Measurements from ENCODE around the gene TBC1D12. TPM values are rescaled to one million over a fixed set of nuclear protein-coding genes. Genes with fewer than 3 reads are reported as not detected.

Gene TBC1D12
- total and polyA plus RNA-seq, 2 donors = 8.6 to 52.9 TPM

- Histone ChIP-seq H3K36me3 (ENCODE audit: insufficient read depth) (no peaks in the 10 kb centered on the region), H3K4me3 (ENCODE audit: low read depth, low read length) (no peak overlapping the region), H3K4me1 (ENCODE audit: insufficient read depth) (no peaks in the 10 kb centered on the region), H3K27ac (ENCODE audit: low read depth) (no peak overlapping the region)
- DNase-seq (ENCODE audit: extremely low spot score) = no peak
- WGBS = 61% methylated on average over 1 of the region's 1 CpG
These were observed 15.0 kb downstream of the TBC1D12 start for GRCh38 chr10:94417321-94417720.

DNA sequence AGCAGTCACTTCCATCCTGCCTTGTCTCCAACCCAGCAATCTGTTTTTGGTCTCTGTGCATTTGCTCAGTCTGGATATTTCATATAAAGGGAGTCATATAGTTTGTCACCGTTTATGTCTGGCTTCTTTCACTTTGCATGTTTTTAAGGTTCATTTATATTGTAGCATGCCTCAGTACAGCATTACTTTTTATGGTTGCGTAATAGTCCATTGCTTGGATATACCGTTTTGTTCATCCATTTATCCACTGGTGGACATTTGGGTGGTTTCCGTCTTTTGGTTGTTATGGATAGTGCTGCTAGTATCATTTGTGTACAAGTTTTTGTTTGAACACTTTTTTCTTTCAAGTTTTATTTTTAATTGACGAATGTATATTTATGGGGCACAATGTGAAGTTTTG, 18.2 kb downstream of the TBC1D12 start:
- Histone ChIP-seq H3K4me3 (ENCODE audit: low read depth, low read length) (no peak overlapping the region), H3K36me3 (ENCODE audit: insufficient read depth) (no peaks in the 10 kb centered on the region), H3K4me1 (ENCODE audit: insufficient read depth) (no peaks in the 10 kb centered on the region), H3K27ac (ENCODE audit: low read depth) (no peak overlapping the region)
- DNase-seq (ENCODE audit: extremely low spot score) = no peak
- 97% methylated on average over 5 of the region's 5 CpGs for WGBS

DNA sequence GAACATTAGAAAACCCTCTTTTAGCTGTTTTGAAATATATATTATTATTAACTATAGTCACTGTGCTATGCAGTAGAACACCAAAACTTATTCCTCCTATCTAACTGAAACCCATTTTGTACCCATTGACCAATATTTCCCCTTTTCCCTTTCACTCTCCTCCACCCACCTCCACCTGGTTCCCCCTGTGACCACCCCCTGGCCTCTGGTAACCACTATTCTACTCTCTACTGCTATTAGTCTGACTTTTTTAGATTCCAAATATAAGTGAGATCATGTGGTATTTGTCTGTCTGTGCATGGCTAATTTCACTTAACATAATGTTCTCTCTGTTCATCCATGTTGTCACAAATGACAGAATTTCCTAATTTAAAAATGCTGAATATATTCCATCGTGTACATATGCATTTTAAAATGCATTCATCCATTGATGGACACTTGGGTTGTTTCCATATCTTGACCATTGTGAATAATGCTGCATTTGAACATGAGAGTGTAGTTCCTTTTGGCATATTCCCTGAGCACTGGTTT, 18.7 kb downstream of the TBC1D12 start:
- Histone ChIP-seq H3K36me3 (ENCODE audit: insufficient read depth) (no peaks in the 10 kb centered on the region), H3K27ac (ENCODE audit: low read depth) (no peak overlapping the region), H3K4me3 (ENCODE audit: low read depth, low read length) (no peak overlapping the region), H3K4me1 (ENCODE audit: insufficient read depth) (no peaks in the 10 kb centered on the region)
- DNase-seq (ENCODE audit: extremely low spot score) = no peak
- WGBS = 69% methylated on average over 1 of the region's 1 CpG

DNA sequence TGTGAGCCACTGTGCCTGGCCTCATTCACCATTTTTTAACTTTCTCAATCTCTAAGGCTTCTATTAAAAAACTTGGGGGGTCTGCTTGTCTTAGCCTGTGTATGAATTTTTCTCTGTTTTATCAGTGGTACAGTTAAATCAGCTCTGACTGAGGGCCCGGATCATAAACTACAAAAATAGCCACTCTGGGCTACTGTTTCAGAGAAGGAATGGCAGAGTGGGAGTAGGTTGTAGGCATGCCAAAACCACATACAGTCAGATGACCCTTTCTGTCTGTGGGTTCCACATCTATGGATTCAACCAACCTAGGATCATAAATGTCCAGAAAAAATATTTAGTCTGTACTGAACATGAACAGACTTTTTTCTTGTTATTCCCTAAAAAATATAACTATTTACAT, 21.3 kb downstream of the TBC1D12 start:
- Histone ChIP-seq H3K27ac (ENCODE audit: low read depth) (no peak overlapping the region), H3K36me3 (ENCODE audit: insufficient read depth) (no peaks in the 10 kb centered on the region), H3K4me1 (ENCODE audit: insufficient read depth) (no peaks in the 10 kb centered on the region), H3K4me3 (ENCODE audit: low read depth, low read length) (no peak overlapping the region)
- no peak for DNase-seq (ENCODE audit: extremely low spot score)
- WGBS = 31% methylated on average over 1 of the region's 1 CpG

GRCh38 chr10:94424714-94425337, 22.5 kb downstream of the TBC1D12 start:
- Histone ChIP-seq H3K36me3 (ENCODE audit: insufficient read depth) (no peaks in the 10 kb centered on the region), H3K27ac (ENCODE audit: low read depth) (no peak overlapping the region), H3K4me1 (ENCODE audit: insufficient read depth) (no peaks in the 10 kb centered on the region), H3K4me3 (ENCODE audit: low read depth, low read length) (no peak overlapping the region)
- 95% methylated on average over 4 of the region's 4 CpGs for WGBS
- DNase-seq (ENCODE audit: extremely low spot score) = no peak

- no peaks in the 10 kb centered on the region for H3K36me3 ChIP-seq (ENCODE audit: insufficient read depth)
- H3K27ac ChIP-seq (ENCODE audit: low read depth) = no peak overlapping the region
- no peak overlapping the region for H3K4me3 ChIP-seq (ENCODE audit: low read depth, low read length)
- DNase-seq (ENCODE audit: extremely low spot score) = no peak
- no peaks in the 10 kb centered on the region for H3K4me1 ChIP-seq (ENCODE audit: insufficient read depth)
These were observed 23.6 kb downstream of the TBC1D12 start for GRCh38 chr10:94425942-94426341.

GRCh38 chr10:94427166-94427565, 24.8 kb downstream of the TBC1D12 start:
- Histone ChIP-seq H3K27ac (ENCODE audit: low read depth) (no peak overlapping the region), H3K4me3 (ENCODE audit: low read depth, low read length) (no peak overlapping the region), H3K36me3 (ENCODE audit: insufficient read depth) (no peaks in the 10 kb centered on the region), H3K4me1 (ENCODE audit: insufficient read depth) (no peaks in the 10 kb centered on the region)
- no peak for DNase-seq (ENCODE audit: extremely low spot score)
- 88% methylated on average over 1 of the region's 1 CpG for WGBS

- no peak overlapping the region for H3K4me3 ChIP-seq (ENCODE audit: low read depth, low read length)
- H3K27ac ChIP-seq (ENCODE audit: low read depth) = no peak overlapping the region
- no peaks in the 10 kb centered on the region for H3K4me1 ChIP-seq (ENCODE audit: insufficient read depth)
- no peak for DNase-seq (ENCODE audit: extremely low spot score)
- H3K36me3 ChIP-seq (ENCODE audit: insufficient read depth) = no peaks in the 10 kb centered on the region
- 86% methylated on average over 8 of the region's 8 CpGs for WGBS
These were observed 26.7 kb downstream of the TBC1D12 start for GRCh38 chr10:94428766-94429707.

DNA sequence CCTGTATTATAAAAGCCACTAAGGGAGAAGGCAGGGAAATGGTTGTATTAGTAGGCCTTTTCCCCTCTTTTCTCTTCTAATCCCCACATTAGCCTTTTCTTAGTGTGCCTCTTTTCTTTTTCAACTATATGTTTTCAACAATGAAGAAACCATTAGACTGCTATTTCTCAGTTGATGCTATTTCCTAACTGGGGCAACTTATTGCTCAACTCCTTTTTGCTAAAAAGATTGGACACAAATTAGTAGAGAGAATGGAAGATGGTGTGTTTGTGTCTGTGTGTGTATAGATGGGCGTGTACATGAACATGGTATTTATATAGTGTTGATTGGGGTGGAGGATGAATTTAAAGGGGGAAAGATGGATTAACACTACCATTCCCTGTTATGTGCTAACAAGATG, 28.4 kb downstream of the TBC1D12 start:
- no peaks in the 10 kb centered on the region for H3K36me3 ChIP-seq (ENCODE audit: insufficient read depth)
- H3K27ac ChIP-seq (ENCODE audit: low read depth) = no peak overlapping the region
- H3K4me1 ChIP-seq (ENCODE audit: insufficient read depth) = no peaks in the 10 kb centered on the region
- 89% methylated on average over 1 of the region's 1 CpG for WGBS
- no peak overlapping the region for H3K4me3 ChIP-seq (ENCODE audit: low read depth, low read length)
- no peak for DNase-seq (ENCODE audit: extremely low spot score)

DNA sequence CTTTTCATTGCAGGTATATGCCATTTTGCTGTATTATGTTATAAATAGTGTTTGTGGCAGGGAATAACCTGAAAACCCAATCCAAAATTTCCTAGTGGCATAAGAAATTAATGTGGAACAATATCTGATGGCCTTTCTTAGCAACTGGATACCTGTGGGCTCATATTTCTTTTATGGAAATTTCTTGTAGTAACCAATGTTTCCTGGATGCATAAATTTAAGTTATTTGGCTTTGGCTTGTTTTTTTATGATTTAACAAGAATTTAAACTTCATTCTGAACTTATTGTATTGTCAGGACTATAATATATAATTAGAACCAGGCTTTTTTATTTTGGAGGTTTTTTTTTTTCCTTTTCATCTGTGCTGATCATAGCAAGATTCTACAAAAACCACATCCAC, 30.1 kb downstream of the TBC1D12 start:
- no peak for DNase-seq (ENCODE audit: extremely low spot score)
- Histone ChIP-seq H3K36me3 (ENCODE audit: insufficient read depth) (no peaks in the 10 kb centered on the region), H3K27ac (ENCODE audit: low read depth) (no peak overlapping the region), H3K4me1 (ENCODE audit: insufficient read depth) (no peaks in the 10 kb centered on the region), H3K4me3 (ENCODE audit: low read depth, low read length) (no peak overlapping the region)

DNA sequence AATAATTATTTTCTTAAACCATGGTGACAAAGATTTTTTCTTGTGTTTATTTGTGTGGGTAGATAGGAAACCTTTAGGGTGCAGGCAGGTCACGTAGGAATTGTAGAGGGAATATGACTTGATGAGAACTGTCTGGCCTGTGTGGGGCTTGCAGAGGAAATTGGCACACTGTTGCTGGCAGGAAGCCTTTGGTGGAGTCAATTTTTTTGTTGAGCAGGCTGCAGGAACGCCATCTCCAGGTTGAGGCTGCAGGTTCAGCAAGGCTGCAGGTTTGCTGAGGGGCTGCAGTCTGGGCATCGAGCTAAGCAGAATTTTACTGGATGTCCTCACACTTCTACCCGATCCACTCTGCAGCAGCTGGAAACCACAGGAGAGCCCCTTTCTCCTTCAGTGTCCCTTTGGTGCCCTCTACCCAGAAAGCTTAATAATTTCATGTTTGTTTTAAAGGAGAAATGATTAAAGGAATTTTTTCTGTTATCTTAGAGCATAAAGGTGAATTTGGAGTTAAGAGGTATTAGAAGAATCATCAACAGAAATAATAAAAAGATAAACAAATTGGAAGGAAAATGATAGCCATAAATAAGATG, 37.0 kb downstream of the TBC1D12 start:
- H3K4me3 ChIP-seq (ENCODE audit: low read depth, low read length) = no peak overlapping the region
- no peak for DNase-seq (ENCODE audit: extremely low spot score)
- WGBS = 28% methylated on average over 4 of the region's 4 CpGs
- H3K4me1 ChIP-seq (ENCODE audit: insufficient read depth) = no peaks in the 10 kb centered on the region
- H3K27ac ChIP-seq (ENCODE audit: low read depth) = no peak overlapping the region
- H3K36me3 ChIP-seq (ENCODE audit: insufficient read depth) = no peaks in the 10 kb centered on the region

- no peak for DNase-seq (ENCODE audit: extremely low spot score)
- no peaks in the 10 kb centered on the region for H3K36me3 ChIP-seq (ENCODE audit: insufficient read depth)
- H3K4me3 ChIP-seq (ENCODE audit: low read depth, low read length) = no peak overlapping the region
- H3K27ac ChIP-seq (ENCODE audit: low read depth) = no peak overlapping the region
- no peaks in the 10 kb centered on the region for H3K4me1 ChIP-seq (ENCODE audit: insufficient read depth)
These were observed 37.8 kb downstream of the TBC1D12 start for GRCh38 chr10:94440096-94440495.

- no peaks in the 10 kb centered on the region for H3K36me3 ChIP-seq (ENCODE audit: insufficient read depth)
- no peak overlapping the region for H3K4me3 ChIP-seq (ENCODE audit: low read depth, low read length)
- H3K4me1 ChIP-seq (ENCODE audit: insufficient read depth) = no peaks in the 10 kb centered on the region
- no peak for DNase-seq (ENCODE audit: extremely low spot score)
- WGBS = 66% methylated on average over 2 of the region's 2 CpGs
- H3K27ac ChIP-seq (ENCODE audit: low read depth) = no peak overlapping the region
These were observed 40.7 kb downstream of the TBC1D12 start for GRCh38 chr10:94443047-94443446.

GRCh38 chr10:94443549-94443948, 41.2 kb downstream of the TBC1D12 start:
- Histone ChIP-seq H3K4me3 (ENCODE audit: low read depth, low read length) (no peak overlapping the region), H3K36me3 (ENCODE audit: insufficient read depth) (no peaks in the 10 kb centered on the region), H3K4me1 (ENCODE audit: insufficient read depth) (no peaks in the 10 kb centered on the region), H3K27ac (ENCODE audit: low read depth) (no peak overlapping the region)
- no peak for DNase-seq (ENCODE audit: extremely low spot score)
- 82% methylated on average over 4 of the region's 4 CpGs for WGBS
